Measurements from ENCODE around the gene MIAT.

GRCh38 chr22:26675687-26676268, 18.4 kb downstream of the MIAT start:
- no peak for TF ChIP-seq CTCF (IDR thresholded peaks at IDR 0.05; ENCODE audit: insufficient read depth, low read length, poor library complexity, severe bottlenecking)
- no peak for TF ChIP-seq EZH2phosphoT487 (conservative IDR thresholded peaks at IDR 0.05; ENCODE audit: low read length)
